ENCODE data around the gene ZMIZ2. TPM values are rescaled to one million over a fixed set of nuclear protein-coding genes. Genes with fewer than 3 reads are reported as not detected.

Gene ZMIZ2
- total RNA-seq, 1 donor from 2014 or later, result 76.8 TPM

GRCh38 chr7:44703921-44704320, 44.7 kb upstream of the ZMIZ2 start:
- Histone ChIP-seq H3K4me2 (ENCODE audit: low read length) (no peak overlapping the region), H3K4me1 (ENCODE audit: insufficient read depth, low read length) (no peaks in the 10 kb centered on the region), H3K27me3 (ENCODE audit: insufficient read depth, low read length) (no peaks in the 10 kb centered on the region), H3K79me2 (ENCODE audit: insufficient read depth, low read length) (no peaks in the 10 kb centered on the region), H2AFZ (ENCODE audit: low read depth, low read length) (no peak overlapping the region), H3K9ac (ENCODE audit: low read length) (no peak overlapping the region), H3K9me3 (ENCODE audit: insufficient read depth, low read depth, low read length) (no peaks in the 10 kb centered on the region), H3K4me3 (ENCODE audit: insufficient read depth, low read depth, low read length) (no peak overlapping the region), H3K36me3 (ENCODE audit: insufficient read depth, low read length) (peaks cover 3% of the 10 kb centered on the region), H4K20me1 (ENCODE audit: insufficient read depth, low read length) (no peaks in the 10 kb centered on the region), H3K27ac (ENCODE audit: low read depth, low read length) (no peak overlapping the region)
- peaks cover 2% of the 10 kb centered on the region for H3K9me3 Mint-ChIP-seq (ENCODE audit: unreplicated experiment)
- H3K4me1 Mint-ChIP-seq (ENCODE audit: low read depth, unreplicated experiment), result no peaks in the 10 kb centered on the region
- H3K36me3 Mint-ChIP-seq (ENCODE audit: low read depth, unreplicated experiment), result peaks cover 36% of the 10 kb centered on the region
- no peaks in the 10 kb centered on the region for H3K27me3 Mint-ChIP-seq (ENCODE audit: low read depth, unreplicated experiment)
- no peak for DNase-seq (ENCODE audit: low read depth)
- no peak overlapping the region for H3K4me3 Mint-ChIP-seq (ENCODE audit: unreplicated experiment)
- no peak for TF ChIP-seq EZH2 (IDR thresholded peaks at IDR 0.05; ENCODE audit: insufficient read depth, low read length)
- no peak for TF ChIP-seq CTCF (IDR thresholded peaks at IDR 0.05; ENCODE audit: insufficient read depth, low read depth, low read length)
- H3K27ac Mint-ChIP-seq (ENCODE audit: unreplicated experiment), result no peak overlapping the region
- FAIRE-seq, result no peak

GRCh38 chr7:44705434-44705833, 43.2 kb upstream of the ZMIZ2 start:
- Mint-ChIP-seq H3K36me3 (ENCODE audit: low read depth, unreplicated experiment) (peaks cover 33% of the 10 kb centered on the region), H3K4me3 (ENCODE audit: unreplicated experiment) (no peak overlapping the region), H3K27me3 (ENCODE audit: low read depth, unreplicated experiment) (no peaks in the 10 kb centered on the region), H3K9me3 (ENCODE audit: unreplicated experiment) (no peaks in the 10 kb centered on the region), H3K4me1 (ENCODE audit: low read depth, unreplicated experiment) (peaks cover 4% of the 10 kb centered on the region), H3K27ac (ENCODE audit: unreplicated experiment) (peak overlapping the region; percentile 85)
- no peak for DNase-seq (ENCODE audit: low read depth)
- Histone ChIP-seq H3K4me2 (ENCODE audit: low read length) (no peak overlapping the region), H3K36me3 (ENCODE audit: insufficient read depth, low read length) (peaks cover 5% of the 10 kb centered on the region), H3K9me3 (ENCODE audit: insufficient read depth, low read depth, low read length) (no peaks in the 10 kb centered on the region), H3K27ac (ENCODE audit: low read depth, low read length) (no peak overlapping the region), H3K4me3 (ENCODE audit: insufficient read depth, low read depth, low read length) (no peak overlapping the region), H3K79me2 (ENCODE audit: insufficient read depth, low read length) (no peaks in the 10 kb centered on the region), H3K4me1 (ENCODE audit: insufficient read depth, low read length) (no peaks in the 10 kb centered on the region), H4K20me1 (ENCODE audit: insufficient read depth, low read length) (no peaks in the 10 kb centered on the region), H3K27me3 (ENCODE audit: insufficient read depth, low read length) (no peaks in the 10 kb centered on the region), H2AFZ (ENCODE audit: low read depth, low read length) (no peak overlapping the region), H3K9ac (ENCODE audit: low read length) (no peak overlapping the region)
- TF ChIP-seq EZH2 (IDR thresholded peaks at IDR 0.05; ENCODE audit: insufficient read depth, low read length), result no peak
- no peak for TF ChIP-seq CTCF (IDR thresholded peaks at IDR 0.05; ENCODE audit: insufficient read depth, low read depth, low read length)
- no peak for FAIRE-seq

GRCh38 chr7:44706788-44707557, 41.7 kb upstream of the ZMIZ2 start:
- TF ChIP-seq CTCF (IDR thresholded peaks at IDR 0.05; ENCODE audit: insufficient read depth, low read depth, low read length) (no peak), EZH2 (IDR thresholded peaks at IDR 0.05; ENCODE audit: insufficient read depth, low read length) (no peak)
- FAIRE-seq, result no peak
- Histone ChIP-seq H3K36me3 (ENCODE audit: insufficient read depth, low read length) (peaks cover 5% of the 10 kb centered on the region), H3K9ac (ENCODE audit: low read length) (no peak overlapping the region), H2AFZ (ENCODE audit: low read depth, low read length) (no peak overlapping the region), H3K79me2 (ENCODE audit: insufficient read depth, low read length) (no peaks in the 10 kb centered on the region), H3K27me3 (ENCODE audit: insufficient read depth, low read length) (no peaks in the 10 kb centered on the region), H3K4me1 (ENCODE audit: insufficient read depth, low read length) (no peaks in the 10 kb centered on the region), H3K27ac (ENCODE audit: low read depth, low read length) (no peak overlapping the region), H3K4me2 (ENCODE audit: low read length) (no peak overlapping the region), H4K20me1 (ENCODE audit: insufficient read depth, low read length) (no peaks in the 10 kb centered on the region), H3K4me3 (ENCODE audit: insufficient read depth, low read depth, low read length) (no peak overlapping the region), H3K9me3 (ENCODE audit: insufficient read depth, low read depth, low read length) (no peaks in the 10 kb centered on the region)
- no peaks in the 10 kb centered on the region for H3K27me3 Mint-ChIP-seq (ENCODE audit: low read depth, unreplicated experiment)
- peaks cover 7% of the 10 kb centered on the region for H3K4me1 Mint-ChIP-seq (ENCODE audit: low read depth, unreplicated experiment)
- H3K27ac Mint-ChIP-seq (ENCODE audit: unreplicated experiment), result no peak overlapping the region
- no peak overlapping the region for H3K4me3 Mint-ChIP-seq (ENCODE audit: unreplicated experiment)
- H3K9me3 Mint-ChIP-seq (ENCODE audit: unreplicated experiment), result peaks cover under 1% of the 10 kb centered on the region
- peaks cover 22% of the 10 kb centered on the region for H3K36me3 Mint-ChIP-seq (ENCODE audit: low read depth, unreplicated experiment)
- DNase-seq (ENCODE audit: low read depth), result no peak
